SK-N-SH (cell line): ENCODE results near the gene GRM5. TPM values are rescaled to one million over a fixed set of nuclear protein-coding genes. Genes with fewer than 3 reads are reported as not detected.
"Not testable (repeated sequence)": the region's sequence is repeated elsewhere in the genome, so short reads cannot be mapped to it uniquely, and the experiment has no call there.

Experiments
- CTCF ChIA-PET: fragments of 300-600, 350-600 bp; formaldehyde crosslinking; extraction: SDS; loops from one replicate; lab custom pipeline; 2021; lab: Yijun Ruan, JAX
- POLR2A ChIA-PET: fragments of 350-600 bp; sonication (Branson Sonifier 250); formaldehyde crosslinking; extraction: SDS; loops from one replicate; lab custom pipeline; 2020; ENCODE audit warnings: antibody characterized with exemption, inconsistent platforms; lab: Yijun Ruan, JAX
- DNase-seq: peaks from one replicate; pipeline ENCODE4 v3.0.0; 2012
- H2AFZ ChIP-seq: fragments of 200-600 bp; sonication (generic); 2 replicates; pipeline ENCODE4 v1.8.1; 2016; ENCODE audit warnings: antibody characterized with exemption, mild to moderate bottlenecking, low read depth
- H3F3A ChIP-seq: fragments of 200-600 bp; sonication (generic); replicated peaks from 2 replicates; pipeline ENCODE3; 2016; ENCODE audit warnings: antibody characterized with exemption, mild to moderate bottlenecking; ENCODE audit not compliant: insufficient read depth
- H3K27ac ChIP-seq, 2 experiments: fragments of 200-500 bp in 1 of 2; fragments of 200-600 bp in 1 of 2; sonication (Bioruptor generic) in 1 of 2; sonication (generic), shearing (Covaris generic) in 1 of 2; 2 replicates each; pipeline versions ENCODE4 v1.5.1 to v1.6.1; 2014 to 2016; ENCODE audit warnings: low read depth in 2 of 2, inconsistent platforms in 1 of 2, low read length in 1 of 2, mild to moderate bottlenecking in 1 of 2, mixed read lengths in 1 of 2
- H3K27me3 ChIP-seq: fragments of 200-600 bp; sonication (generic), shearing (Covaris generic); 2 replicates; pipeline ENCODE4 v1.6.1; 2016; ENCODE audit warnings: mixed run types; ENCODE audit not compliant: insufficient read depth
- H3K36me3 ChIP-seq, 2 experiments: fragments of 200-500 bp in 1 of 2; fragments of 200-600 bp in 1 of 2; sonication (Bioruptor generic) in 1 of 2; sonication (generic) in 1 of 2; replicated peaks in 1 of 2; 2 replicates each; pipeline versions ENCODE3 to v1.5.1; 2014 to 2016; ENCODE audit warnings: low read length in 1 of 2, mild to moderate bottlenecking in 1 of 2; ENCODE audit not compliant: insufficient read depth in 2 of 2, control insufficient read depth in 1 of 2
- H3K4me1 ChIP-seq, 2 experiments: fragments of 200-500 bp in 1 of 2; fragments of 200-600 bp in 1 of 2; sonication (Bioruptor generic) in 1 of 2; sonication (generic), shearing (Covaris generic) in 1 of 2; 2 replicates each; pipeline versions ENCODE4 v1.5.1 to v1.6.1; 2014 to 2016; ENCODE audit warnings: low read depth in 1 of 2, low read length in 1 of 2, mixed run types in 1 of 2; ENCODE audit not compliant: insufficient read depth in 2 of 2, control insufficient read depth in 1 of 2
- H3K4me2 ChIP-seq: fragments of 200-600 bp; sonication (generic), shearing (Covaris generic); 2 replicates; pipeline ENCODE4 v1.6.1; 2017; ENCODE audit warnings: mixed run types
- H3K4me3 ChIP-seq, 2 experiments: fragments of 200-500 bp in 1 of 2; fragments of 200-600 bp in 1 of 2; sonication (Bioruptor generic) in 1 of 2; sonication (generic), shearing (Covaris generic) in 1 of 2; 2 replicates each; pipeline versions ENCODE4 v1.5.1 to v1.8.1; 2014 to 2016; ENCODE audit warnings: low read depth in 2 of 2, inconsistent platforms in 1 of 2, low read length in 1 of 2, mild to moderate bottlenecking in 1 of 2, mixed read lengths in 1 of 2, moderate library complexity in 1 of 2
- H3K79me2 ChIP-seq: fragments of 200-600 bp; sonication (generic); 2 replicates; pipeline ENCODE4 v1.8.1; 2017; ENCODE audit warnings: mild to moderate bottlenecking; ENCODE audit not compliant: insufficient read depth
- H3K9ac ChIP-seq: fragments of 200-600 bp; sonication (generic); 2 replicates; pipeline ENCODE4 v1.6.1; 2017; ENCODE audit warnings: mixed run types
- H3K9me2 ChIP-seq: fragments of 200-600 bp; sonication (generic); 2 replicates; pipeline ENCODE4 v1.6.1; 2017; ENCODE audit warnings: mixed run types
- H3K9me3 ChIP-seq: fragments of 200-600 bp; sonication (generic); 2 replicates; pipeline ENCODE4 v1.6.1; 2017; ENCODE audit warnings: mixed run types, mild to moderate bottlenecking, moderate library complexity
- H4K20me1 ChIP-seq: fragments of 200-600 bp; sonication (generic); 2 replicates; pipeline ENCODE4 v1.6.1; 2017; ENCODE audit warnings: mild to moderate bottlenecking, mixed run types; ENCODE audit not compliant: insufficient read depth
- CHD2 ChIP-seq: fragments of 150-350 bp; IDR thresholded peaks from 2 replicates; pipeline ENCODE4 v1.6.1; 2018; ENCODE audit warnings: low read length; ENCODE audit not compliant: partially characterized antibody
- FOSL2 ChIP-seq: IDR thresholded peaks from 2 replicates; pipeline ENCODE4 v1.4.0; 2012; ENCODE audit warnings: low read depth, mild to moderate bottlenecking, moderate library complexity, borderline replicate concordance
- FOXJ3 ChIP-seq: sonication (generic); formaldehyde crosslinking; IDR thresholded peaks from 2 replicates; pipeline ENCODE4 v1.5.1; 2020; ENCODE audit warnings: mild to moderate bottlenecking, missing genetic modification reagents
- FOXM1 ChIP-seq: IDR thresholded peaks from 2 replicates; pipeline ENCODE4 v1.4.0; 2012; ENCODE audit warnings: low read depth, mild to moderate bottlenecking
- GABPA ChIP-seq: IDR thresholded peaks from 2 replicates; pipeline ENCODE4 v1.4.0; 2012; ENCODE audit warnings: low read depth, mild to moderate bottlenecking
- GATA2 ChIP-seq: sonication (generic); formaldehyde crosslinking; IDR thresholded peaks from 2 replicates; pipeline ENCODE4 v1.5.0; 2020; ENCODE audit warnings: mild to moderate bottlenecking, missing genetic modification reagents
- JUND ChIP-seq: IDR thresholded peaks from 2 replicates; pipeline ENCODE4 v1.4.0; 2012
- MEF2A ChIP-seq: IDR thresholded peaks from 2 replicates; pipeline ENCODE4 v1.4.0; 2012; ENCODE audit warnings: low read depth, borderline replicate concordance
- MXI1 ChIP-seq: IDR thresholded peaks from 2 replicates; pipeline ENCODE4 v1.6.1; 2012; ENCODE audit warnings: mild to moderate bottlenecking, low read depth, low read length, improper control_type of control experiment
- NFIC ChIP-seq: IDR thresholded peaks from 2 replicates; pipeline ENCODE4 v1.4.0; 2012; ENCODE audit warnings: borderline replicate concordance
- NRF1 ChIP-seq: IDR thresholded peaks from 2 replicates; pipeline ENCODE4 v1.6.1; 2012; ENCODE audit warnings: low read depth, mild to moderate bottlenecking, low read length
- POLR2AphosphoS5 ChIP-seq: IDR thresholded peaks from 2 replicates; pipeline ENCODE4 v1.6.1; 2012; ENCODE audit warnings: low read depth, low read length
- RAD21 ChIP-seq: IDR thresholded peaks from 2 replicates; pipeline ENCODE4 v1.6.1; 2012; ENCODE audit warnings: mild to moderate bottlenecking, low read length
- RCOR1 ChIP-seq: fragments of 150-350 bp; IDR thresholded peaks from 2 replicates; pipeline ENCODE4 v1.6.1; 2017; ENCODE audit warnings: antibody characterized with exemption, low read length
- SIN3A ChIP-seq: IDR thresholded peaks from 2 replicates; pipeline ENCODE4 v1.6.1; 2012; ENCODE audit warnings: low read depth, mild to moderate bottlenecking, low read length, moderate library complexity, borderline replicate concordance
- SMC3 ChIP-seq: IDR thresholded peaks from 2 replicates; pipeline ENCODE4 v1.6.1; 2012; ENCODE audit warnings: low read depth, low read length, improper control_type of control experiment
- TAF1 ChIP-seq: IDR thresholded peaks from 2 replicates; pipeline ENCODE4 v1.6.1; 2012; ENCODE audit warnings: low read depth, mild to moderate bottlenecking, low read length, moderate library complexity, borderline replicate concordance
- TEAD4 ChIP-seq: IDR thresholded peaks from 2 replicates; pipeline ENCODE4 v1.4.0; 2012; ENCODE audit warnings: mild to moderate bottlenecking, borderline replicate concordance; ENCODE audit not compliant: insufficient read depth
- WGBS: methylation state at CpG from one replicate; pipeline ENCODE4 v1.1.6; 2017; ENCODE audit warnings: low lambda C conversion rate; 5-methylcytosine and 5-hydroxymethylcytosine counted together
- polyA plus RNA-seq, 3 experiments: library from polyadenylated mRNA; depleted of rRNA; stranded (reverse); fragments of >200 nt; gene quantifications; 2 replicates each; pipeline ENCODE4 v1.2.3, GENCODE V29; 2012
- TF ChIP-seq, protein P1 (sequence below): fragments of 200-600 bp; sonication (generic); IDR thresholded peaks from 2 replicates; pipeline ENCODE4 v1.6.1; 2017; ENCODE audit warnings: antibody characterized with exemption, mild to moderate bottlenecking, moderate library complexity
- TF ChIP-seq, protein P2 (sequence below): IDR thresholded peaks from 2 replicates; pipeline ENCODE4 v1.4.0; 2012; ENCODE audit warnings: low read depth, borderline replicate concordance
- TF ChIP-seq, protein P3 (sequence below): IDR thresholded peaks from 2 replicates; pipeline ENCODE4; 2012
- TF ChIP-seq, protein P4 (sequence below): IDR thresholded peaks from 2 replicates; pipeline ENCODE4 v1.4.0; 2012; ENCODE audit warnings: low read depth
- TF ChIP-seq, protein P5 (sequence below): fragments of 150-350 bp; IDR thresholded peaks from 2 replicates; pipeline ENCODE4 v1.6.1; 2017; ENCODE audit warnings: antibody characterized with exemption, low read length, low read depth, borderline replicate concordance

The GRM5 gene
- polyA plus RNA-seq, 1 of the 3 experiments (the other 2 are of a cell fraction), result not detected

DNA sequence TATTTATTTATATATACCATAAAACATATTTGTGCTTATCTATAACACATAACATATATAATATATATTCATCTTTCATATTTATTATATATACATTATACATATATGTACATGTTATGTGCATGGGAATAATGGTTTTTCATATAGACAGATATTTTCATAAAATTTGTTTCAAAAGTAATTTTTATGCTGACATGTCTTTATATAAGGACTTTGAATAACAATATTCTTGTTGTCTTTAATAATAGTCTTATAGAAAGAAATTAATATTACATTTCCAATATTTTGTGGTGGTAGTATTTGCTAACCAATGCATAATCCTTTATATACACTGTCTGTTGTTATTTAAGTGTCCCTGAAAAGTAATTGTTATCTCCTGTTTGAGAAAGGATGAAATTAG lies 49.6 kb downstream of the GRM5 start:
- POLR2A ChIA-PET, result no interaction called here
- Histone ChIP-seq H3K27me3 (no peaks in the 10 kb centered on the region), H4K20me1 (no peaks in the 10 kb centered on the region), H3K4me3 (no peak overlapping the region), H3F3A (no peaks in the 10 kb centered on the region), H2AFZ (no peak overlapping the region), H3K9me3 (no peaks in the 10 kb centered on the region), H3K4me2 (no peak overlapping the region), H3K4me1 (no peaks in the 10 kb centered on the region), H3K27ac (no peak overlapping the region), H3K79me2 (no peaks in the 10 kb centered on the region), H3K36me3 (no peaks in the 10 kb centered on the region), H3K9me2 (no peaks in the 10 kb centered on the region), H3K9ac (no peak overlapping the region)
- DNase-seq, result no peak
- CTCF ChIA-PET, result no interaction called here
- no peak for TF ChIP-seq MEF2A
- TF ChIP-seq GATA2 (CRISPR knock-in tag), result no peak
- no peak for TF ChIP-seq FOXJ3
- TF ChIP-seq FOXM1, result no peak
- TF ChIP-seq CHD2, result no peak
- TF ChIP-seq FOSL2, result no peak
- no peak for TF ChIP-seq GABPA
- TF ChIP-seq, protein P1, sequence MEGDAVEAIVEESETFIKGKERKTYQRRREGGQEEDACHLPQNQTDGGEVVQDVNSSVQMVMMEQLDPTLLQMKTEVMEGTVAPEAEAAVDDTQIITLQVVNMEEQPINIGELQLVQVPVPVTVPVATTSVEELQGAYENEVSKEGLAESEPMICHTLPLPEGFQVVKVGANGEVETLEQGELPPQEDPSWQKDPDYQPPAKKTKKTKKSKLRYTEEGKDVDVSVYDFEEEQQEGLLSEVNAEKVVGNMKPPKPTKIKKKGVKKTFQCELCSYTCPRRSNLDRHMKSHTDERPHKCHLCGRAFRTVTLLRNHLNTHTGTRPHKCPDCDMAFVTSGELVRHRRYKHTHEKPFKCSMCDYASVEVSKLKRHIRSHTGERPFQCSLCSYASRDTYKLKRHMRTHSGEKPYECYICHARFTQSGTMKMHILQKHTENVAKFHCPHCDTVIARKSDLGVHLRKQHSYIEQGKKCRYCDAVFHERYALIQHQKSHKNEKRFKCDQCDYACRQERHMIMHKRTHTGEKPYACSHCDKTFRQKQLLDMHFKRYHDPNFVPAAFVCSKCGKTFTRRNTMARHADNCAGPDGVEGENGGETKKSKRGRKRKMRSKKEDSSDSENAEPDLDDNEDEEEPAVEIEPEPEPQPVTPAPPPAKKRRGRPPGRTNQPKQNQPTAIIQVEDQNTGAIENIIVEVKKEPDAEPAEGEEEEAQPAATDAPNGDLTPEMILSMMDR, result no peak
- TF ChIP-seq TEAD4, result no peak
- TF ChIP-seq, protein P2, sequence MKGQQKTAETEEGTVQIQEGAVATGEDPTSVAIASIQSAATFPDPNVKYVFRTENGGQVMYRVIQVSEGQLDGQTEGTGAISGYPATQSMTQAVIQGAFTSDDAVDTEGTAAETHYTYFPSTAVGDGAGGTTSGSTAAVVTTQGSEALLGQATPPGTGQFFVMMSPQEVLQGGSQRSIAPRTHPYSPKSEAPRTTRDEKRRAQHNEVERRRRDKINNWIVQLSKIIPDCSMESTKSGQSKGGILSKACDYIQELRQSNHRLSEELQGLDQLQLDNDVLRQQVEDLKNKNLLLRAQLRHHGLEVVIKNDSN, result no peak
- TF ChIP-seq POLR2AphosphoS5, result no peak
- no peak for TF ChIP-seq SIN3A
- no peak for TF ChIP-seq SMC3
- TF ChIP-seq MXI1, result no peak
- TF ChIP-seq, protein P3, sequence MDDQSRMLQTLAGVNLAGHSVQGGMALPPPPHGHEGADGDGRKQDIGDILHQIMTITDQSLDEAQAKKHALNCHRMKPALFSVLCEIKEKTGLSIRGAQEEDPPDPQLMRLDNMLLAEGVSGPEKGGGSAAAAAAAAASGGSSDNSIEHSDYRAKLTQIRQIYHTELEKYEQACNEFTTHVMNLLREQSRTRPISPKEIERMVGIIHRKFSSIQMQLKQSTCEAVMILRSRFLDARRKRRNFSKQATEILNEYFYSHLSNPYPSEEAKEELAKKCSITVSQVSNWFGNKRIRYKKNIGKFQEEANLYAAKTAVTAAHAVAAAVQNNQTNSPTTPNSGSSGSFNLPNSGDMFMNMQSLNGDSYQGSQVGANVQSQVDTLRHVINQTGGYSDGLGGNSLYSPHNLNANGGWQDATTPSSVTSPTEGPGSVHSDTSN, result no peak
- TF ChIP-seq NRF1, result no peak
- TF ChIP-seq, protein P4, sequence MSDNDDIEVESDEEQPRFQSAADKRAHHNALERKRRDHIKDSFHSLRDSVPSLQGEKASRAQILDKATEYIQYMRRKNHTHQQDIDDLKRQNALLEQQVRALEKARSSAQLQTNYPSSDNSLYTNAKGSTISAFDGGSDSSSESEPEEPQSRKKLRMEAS, result no peak

DNA sequence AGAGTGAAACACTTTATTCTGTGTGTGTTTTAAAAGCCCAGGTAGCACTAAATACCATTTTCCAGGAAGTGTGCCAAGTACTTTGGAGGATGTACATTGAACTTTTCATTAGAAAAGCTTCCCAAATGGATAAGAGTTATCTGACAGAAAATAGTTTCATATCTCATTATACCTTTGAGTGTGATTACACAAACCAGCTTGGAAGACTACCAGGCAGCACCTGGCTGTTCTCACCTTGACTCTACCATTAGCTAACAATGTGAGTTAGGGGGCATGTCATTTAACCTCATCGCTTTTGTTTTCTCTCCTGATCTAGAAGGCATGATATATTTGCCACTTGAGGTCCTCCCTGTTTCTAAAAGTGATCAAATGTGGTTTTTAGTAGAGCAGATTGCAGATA lies 50.2 kb downstream of the GRM5 start:
- H3K4me2 ChIP-seq, result no peak overlapping the region
- no peaks in the 10 kb centered on the region for H3K27me3 ChIP-seq
- no peaks in the 10 kb centered on the region for H3K36me3 ChIP-seq
- POLR2A ChIA-PET, result no interaction called here
- H2AFZ ChIP-seq, result no peak overlapping the region
- H3K4me3 ChIP-seq, result no peak overlapping the region
- CTCF ChIA-PET, result no interaction called here
- no peak overlapping the region for H3K27ac ChIP-seq
- H3K79me2 ChIP-seq, result no peaks in the 10 kb centered on the region
- no peaks in the 10 kb centered on the region for H3K9me3 ChIP-seq
- H3K9ac ChIP-seq, result no peak overlapping the region
- 7% methylated on average over 1 of the region's 1 CpG for WGBS
- no peak for DNase-seq
- no peaks in the 10 kb centered on the region for H3F3A ChIP-seq
- H3K9me2 ChIP-seq, result no peaks in the 10 kb centered on the region
- H4K20me1 ChIP-seq, result no peaks in the 10 kb centered on the region
- TF ChIP-seq RCOR1 (no peak), NFIC (no peak), TEAD4 (no peak), GABPA (no peak), SMC3 (no peak), JUND (no peak), TAF1 (no peak), CHD2 (no peak), RAD21 (no peak), GATA2 (CRISPR knock-in tag) (no peak), MXI1 (no peak), NRF1 (no peak)
- TF ChIP-seq, protein P5, sequence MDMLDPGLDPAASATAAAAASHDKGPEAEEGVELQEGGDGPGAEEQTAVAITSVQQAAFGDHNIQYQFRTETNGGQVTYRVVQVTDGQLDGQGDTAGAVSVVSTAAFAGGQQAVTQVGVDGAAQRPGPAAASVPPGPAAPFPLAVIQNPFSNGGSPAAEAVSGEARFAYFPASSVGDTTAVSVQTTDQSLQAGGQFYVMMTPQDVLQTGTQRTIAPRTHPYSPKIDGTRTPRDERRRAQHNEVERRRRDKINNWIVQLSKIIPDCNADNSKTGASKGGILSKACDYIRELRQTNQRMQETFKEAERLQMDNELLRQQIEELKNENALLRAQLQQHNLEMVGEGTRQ, result no peak
- H3K4me1 ChIP-seq, result no peaks in the 10 kb centered on the region

DNA sequence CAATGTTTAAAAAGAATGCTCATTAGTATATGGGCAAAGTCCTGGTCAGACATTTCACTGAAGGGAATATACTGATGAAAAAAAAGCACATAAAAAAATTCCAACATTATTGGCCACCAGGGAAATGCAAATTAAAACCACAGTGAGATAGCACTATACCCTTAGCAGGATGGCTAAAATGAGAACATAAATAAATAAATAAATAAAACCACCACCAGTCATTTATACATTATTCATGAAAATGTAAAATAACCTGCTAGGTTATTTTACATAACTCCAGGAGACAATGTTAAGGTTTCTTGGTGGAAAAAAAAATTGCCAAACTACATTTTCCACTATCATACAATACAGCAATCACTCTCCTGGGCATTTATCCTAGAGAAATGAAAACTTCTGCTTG lies 64.9 kb downstream of the GRM5 start:
- H2AFZ ChIP-seq, H3K27ac ChIP-seq, H3K4me2 ChIP-seq, H3K9ac ChIP-seq, H3K9me3 ChIP-seq, H4K20me1 ChIP-seq, H3K4me3 ChIP-seq, CTCF ChIA-PET, DNase-seq, H3K36me3 ChIP-seq, H3K79me2 ChIP-seq, H3K27me3 ChIP-seq, POLR2A ChIA-PET, H3K9me2 ChIP-seq, H3F3A ChIP-seq, H3K4me1 ChIP-seq: not testable (repeated sequence)
